ENCODE results near the gene ARNT2. TPM values are rescaled to one million over a fixed set of nuclear protein-coding genes. Genes with fewer than 3 reads are reported as not detected.

ARNT2 gene
- total RNA-seq, 1 donor from 2014 or later, result 0.23 TPM

GRCh38 chr15:80441714-80442113 is 37.5 kb downstream of the ARNT2 start:
- intact Hi-C loops (cut with micrococcal nuclease), result no loop called here

DNA sequence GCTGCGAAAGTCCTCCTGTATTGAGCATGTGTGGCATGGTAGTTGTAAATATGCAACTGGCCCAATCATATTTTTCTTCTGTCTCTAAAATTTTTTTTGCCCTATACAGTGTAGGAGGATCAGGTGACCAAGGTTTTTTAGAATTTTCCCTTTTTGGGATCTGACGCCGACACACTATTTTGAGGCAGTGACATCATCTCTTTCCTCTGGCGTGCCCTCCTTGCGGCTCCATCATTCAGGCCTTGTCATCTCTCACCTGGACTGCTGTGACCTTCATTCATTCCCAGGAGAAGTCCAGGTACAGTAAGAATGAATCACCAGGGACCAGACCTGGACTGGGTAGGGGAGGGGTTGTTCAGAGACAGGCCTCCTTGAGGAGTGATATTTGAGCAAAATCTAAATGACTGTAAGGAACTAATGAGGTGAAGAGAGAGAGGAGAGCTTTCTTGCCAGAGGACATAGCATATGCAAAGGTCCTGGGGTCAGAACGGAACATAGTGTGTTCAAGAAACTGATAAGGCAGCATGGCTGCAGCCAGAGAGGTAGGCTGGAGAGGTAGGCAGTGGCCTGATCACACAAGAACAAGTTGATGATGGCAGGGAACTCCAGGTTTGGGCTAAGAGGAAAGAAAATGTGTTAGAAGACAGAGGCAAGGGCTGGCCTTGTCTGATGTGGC is 38.7 kb downstream of the ARNT2 start:
- intact Hi-C loops (cut with micrococcal nuclease), result no loop called here

DNA sequence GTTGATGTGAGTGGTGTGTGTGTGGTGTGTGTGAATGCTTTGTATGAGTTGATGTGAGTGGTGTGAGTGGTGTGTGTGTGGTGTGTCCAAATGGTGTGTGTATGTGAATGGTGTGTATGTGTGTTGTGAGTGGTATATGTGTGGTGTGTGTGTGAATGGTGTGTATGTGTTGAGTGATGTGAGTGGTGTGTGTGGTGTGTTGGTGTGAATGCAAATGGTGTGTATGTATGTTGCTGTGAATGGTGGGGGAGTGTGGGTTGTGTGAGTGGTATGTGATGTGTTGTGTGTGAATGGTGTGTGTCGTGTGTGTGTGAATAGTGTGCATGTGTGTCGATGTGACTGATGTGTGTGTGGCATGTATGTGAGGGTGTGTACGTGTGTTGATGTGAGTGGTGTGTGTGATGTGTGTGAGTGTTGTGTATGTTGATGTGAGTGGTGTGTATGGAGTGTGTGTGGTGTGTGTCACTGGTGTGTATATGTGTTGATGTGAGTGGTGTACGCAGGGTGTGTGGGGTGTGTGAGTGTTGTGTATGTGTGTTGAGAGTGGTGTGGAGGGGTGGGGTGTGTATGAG is 40.6 kb downstream of the ARNT2 start:
- intact Hi-C loops (cut with micrococcal nuclease), result no loop called here

DNA sequence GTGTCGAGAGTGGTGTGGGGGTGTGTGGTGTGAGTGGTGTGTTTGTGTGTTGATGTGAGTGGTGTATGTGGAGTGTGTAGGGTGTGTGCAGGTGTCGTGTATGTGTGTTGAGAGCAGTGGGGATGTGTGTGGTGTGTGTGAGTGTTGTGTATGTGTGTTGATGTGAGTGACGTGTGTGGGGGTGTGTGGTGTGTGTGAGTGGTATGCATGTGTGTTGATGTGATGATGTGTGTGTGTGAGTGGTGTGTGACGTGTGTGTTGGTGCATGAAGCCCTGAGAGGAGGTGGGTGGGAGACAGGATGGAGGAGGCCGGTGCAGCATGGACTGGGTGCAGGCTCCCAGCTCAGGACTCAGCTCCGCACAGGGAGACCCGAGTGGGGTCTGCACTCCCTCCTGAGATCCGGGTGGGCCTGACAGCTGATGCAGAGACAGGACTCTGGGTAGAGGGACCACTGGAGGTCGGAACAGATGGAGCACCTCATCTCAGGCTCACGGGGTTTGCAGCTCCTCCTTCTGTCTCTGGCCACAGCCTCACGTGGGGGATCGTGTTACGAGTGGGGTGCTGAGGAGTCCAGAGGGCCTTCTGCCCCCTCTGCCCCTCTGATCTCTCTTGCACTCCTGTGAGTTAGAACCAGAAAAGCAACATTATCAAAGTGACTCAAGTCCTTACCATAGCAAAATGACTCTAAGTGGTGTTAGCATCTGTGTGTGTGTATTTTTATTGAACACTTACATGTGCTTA is 41.3 kb downstream of the ARNT2 start:
- intact Hi-C loops (cut with micrococcal nuclease), result no loop called here

GRCh38 chr15:80447077-80447476 is 42.9 kb downstream of the ARNT2 start:
- intact Hi-C loops (cut with micrococcal nuclease), result no loop called here

DNA sequence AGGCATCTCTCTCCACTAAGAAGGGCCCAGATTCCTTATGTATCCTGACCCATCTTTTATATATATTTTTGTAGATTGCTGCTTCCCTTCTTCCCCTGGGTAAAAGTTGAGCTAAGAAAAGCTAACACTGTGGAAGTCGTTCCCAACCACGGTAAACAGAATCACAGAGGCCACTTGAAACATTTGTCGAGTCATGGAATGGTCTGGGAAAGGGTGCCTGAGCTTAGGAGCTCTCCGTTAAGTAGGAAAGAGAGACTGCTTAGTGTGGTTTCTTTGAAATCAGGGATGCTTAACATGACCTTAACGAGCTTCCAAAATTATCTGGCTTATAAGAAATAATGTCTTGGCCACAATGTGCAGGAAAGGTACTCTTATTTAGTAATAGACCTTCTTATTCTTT is 45.6 kb downstream of the ARNT2 start:
- intact Hi-C loops (cut with micrococcal nuclease), result no loop called here

- intact Hi-C loops (cut with micrococcal nuclease), result no loop called here
Observed at GRCh38 chr15:80450811-80451321, 46.7 kb downstream of the ARNT2 start.

DNA sequence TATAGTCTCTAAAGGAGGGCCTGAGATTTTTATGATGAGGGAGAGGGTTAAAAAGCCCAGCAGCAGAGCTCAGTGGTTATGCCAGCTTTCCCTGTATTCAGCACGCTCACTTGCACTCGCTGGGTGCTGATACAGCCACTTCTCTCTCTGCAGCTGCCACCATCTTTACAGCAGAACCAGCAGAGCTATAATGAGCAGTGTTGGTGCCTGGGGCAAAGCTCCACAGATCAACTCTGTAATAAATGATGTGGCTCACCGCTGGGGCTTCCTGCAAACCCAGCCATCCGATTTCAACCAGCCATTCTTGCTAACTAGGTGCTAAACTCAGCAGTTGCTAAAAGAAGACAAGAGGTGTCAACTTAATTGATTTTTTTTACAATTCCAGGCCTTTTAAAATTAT is 48.0 kb downstream of the ARNT2 start:
- intact Hi-C loops (cut with micrococcal nuclease), result no loop called here

GRCh38 chr15:80455051-80455648 is 51.0 kb downstream of the ARNT2 start:
- intact Hi-C loops (cut with micrococcal nuclease), result loop anchor here (1.0 kb wide), 1 partner anchor 321 kb away; no protein-coding TSS in a partner anchor

DNA sequence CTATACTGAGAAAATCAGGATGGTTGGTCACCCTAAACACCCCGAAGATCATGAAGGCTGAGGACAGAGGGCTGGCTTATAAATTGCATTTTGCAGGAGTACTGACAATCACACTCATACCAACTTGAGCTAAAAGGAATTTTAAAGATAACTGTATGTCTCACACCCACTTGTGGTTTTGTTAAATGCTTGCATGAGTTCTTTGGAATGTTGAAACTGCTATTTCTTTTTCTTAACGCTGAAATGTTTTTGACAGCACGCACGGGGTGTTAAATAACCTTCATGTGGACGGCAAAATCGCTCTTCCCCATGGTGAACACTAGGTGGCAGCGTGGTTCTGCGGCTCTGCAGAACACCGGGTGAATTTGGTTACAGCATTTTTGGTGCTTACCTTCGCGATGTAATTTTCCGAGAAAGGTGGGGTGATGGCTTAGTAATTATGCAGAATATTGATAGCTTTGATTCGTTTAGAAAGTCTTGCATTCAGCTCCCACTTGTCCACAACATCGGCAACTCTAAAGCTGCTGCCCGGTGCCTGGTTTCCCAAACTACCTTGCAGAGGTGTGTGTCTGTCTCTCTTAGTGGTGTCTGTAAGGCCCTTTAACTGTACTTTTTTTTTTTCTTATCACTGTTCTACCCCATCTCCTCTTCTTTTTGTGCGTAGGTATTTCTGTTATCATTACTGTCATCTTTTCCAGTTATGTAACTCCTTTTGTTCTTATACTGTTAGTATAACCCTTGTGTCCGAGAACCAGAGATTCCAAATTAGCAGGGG is 51.7 kb downstream of the ARNT2 start:
- intact Hi-C loops (cut with micrococcal nuclease), result loop anchor here (1.0 to 2.0 kb wide), 3 partner anchors 320 to 811 kb away; no protein-coding TSS in a partner anchor

DNA sequence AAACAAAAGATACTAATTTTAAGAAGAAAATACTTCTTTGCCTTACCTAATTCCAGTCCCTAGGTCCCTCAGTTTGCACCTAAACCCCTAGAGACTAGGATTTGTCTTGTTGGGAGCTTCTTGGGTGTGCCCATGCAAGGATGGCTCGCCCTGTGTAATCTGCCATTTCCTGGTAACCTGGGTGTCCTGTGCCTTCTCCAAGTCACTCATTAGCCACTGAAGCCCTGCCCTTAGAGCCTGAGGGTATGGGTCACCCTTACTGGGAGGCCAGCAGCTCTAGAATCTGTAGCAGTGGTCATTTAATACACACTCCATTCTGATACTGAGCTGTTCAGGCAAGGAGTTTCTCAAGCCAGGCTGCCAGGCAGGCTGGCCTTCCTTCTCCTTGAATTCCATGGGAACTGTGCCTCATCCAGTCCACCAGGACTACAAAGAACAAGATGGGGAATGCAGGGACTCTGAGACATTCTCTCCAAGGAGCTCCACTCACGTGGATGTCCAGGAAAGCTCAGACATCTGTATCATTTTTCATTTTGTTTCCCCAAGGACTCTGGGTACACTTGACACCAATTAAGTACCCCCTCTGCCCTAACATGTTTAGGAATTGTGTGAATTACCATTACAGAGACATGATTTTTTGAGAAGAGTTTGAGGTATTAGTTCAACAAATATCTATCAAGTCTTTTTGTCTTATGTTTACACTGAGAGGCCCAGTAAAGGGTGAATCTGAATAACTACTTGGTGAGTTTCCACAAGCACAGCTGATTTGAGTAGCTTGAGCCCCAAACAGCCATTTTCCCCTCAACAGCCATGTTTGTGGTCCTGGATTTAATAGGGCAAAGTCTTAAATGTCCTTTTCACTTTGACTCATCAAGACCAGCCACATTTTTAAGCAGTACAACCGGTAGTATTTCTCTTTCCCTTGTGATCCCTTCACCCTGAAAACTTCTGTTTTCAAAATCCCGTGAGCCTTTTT is 52.6 kb downstream of the ARNT2 start:
- intact Hi-C loops (cut with micrococcal nuclease), result loop anchor here (1.0 to 2.0 kb wide), 2 partner anchors 513 to 810 kb away; no protein-coding TSS in a partner anchor

DNA sequence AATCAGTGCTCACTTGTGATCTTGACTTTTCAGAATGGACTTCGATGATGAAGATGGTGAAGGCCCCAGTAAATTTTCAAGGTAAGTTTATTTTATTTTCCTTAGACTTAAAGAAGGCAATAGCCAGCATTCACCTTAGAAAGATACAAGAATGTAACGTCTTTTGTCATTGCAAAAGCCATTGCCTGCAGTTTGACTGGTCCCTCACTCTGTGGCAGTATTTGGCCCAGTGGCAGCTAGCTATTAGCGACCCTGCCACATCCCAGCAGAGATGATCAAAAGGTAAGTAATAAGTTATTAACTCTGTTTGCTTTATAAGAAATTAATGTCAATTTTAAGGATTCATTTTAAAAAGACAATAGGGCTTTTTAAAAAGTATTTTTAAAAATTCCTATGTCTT is 53.7 kb downstream of the ARNT2 start:
- intact Hi-C loops (cut with micrococcal nuclease), result loop anchor here (2.0 kb wide), 1 partner anchor 809 kb away; no protein-coding TSS in a partner anchor

- intact Hi-C loops (cut with micrococcal nuclease), result no loop called here
Observed at GRCh38 chr15:80458580-80458979, 54.4 kb downstream of the ARNT2 start.

DNA sequence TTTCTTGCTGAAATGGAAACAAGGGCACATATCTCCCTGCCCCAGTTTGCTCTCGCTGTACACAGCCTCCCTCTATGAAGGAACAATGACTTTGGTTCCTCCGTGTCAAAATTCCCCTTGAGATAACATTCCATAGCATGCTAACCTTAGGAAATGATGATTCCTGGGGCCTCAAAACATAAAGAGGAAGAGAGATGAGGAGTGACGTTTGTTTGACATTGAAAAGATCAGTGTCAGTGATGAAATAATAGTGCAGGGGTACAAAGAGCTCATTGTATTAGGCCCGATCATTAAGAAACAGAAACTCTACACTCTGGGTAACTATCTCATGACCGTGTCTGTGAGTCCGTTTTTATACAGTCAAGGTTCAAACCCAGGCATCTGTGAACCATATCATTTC is 55.2 kb downstream of the ARNT2 start:
- intact Hi-C loops (cut with micrococcal nuclease), result no loop called here

- intact Hi-C loops (cut with micrococcal nuclease), result no loop called here
Observed at GRCh38 chr15:80459818-80460217, 55.6 kb downstream of the ARNT2 start.

DNA sequence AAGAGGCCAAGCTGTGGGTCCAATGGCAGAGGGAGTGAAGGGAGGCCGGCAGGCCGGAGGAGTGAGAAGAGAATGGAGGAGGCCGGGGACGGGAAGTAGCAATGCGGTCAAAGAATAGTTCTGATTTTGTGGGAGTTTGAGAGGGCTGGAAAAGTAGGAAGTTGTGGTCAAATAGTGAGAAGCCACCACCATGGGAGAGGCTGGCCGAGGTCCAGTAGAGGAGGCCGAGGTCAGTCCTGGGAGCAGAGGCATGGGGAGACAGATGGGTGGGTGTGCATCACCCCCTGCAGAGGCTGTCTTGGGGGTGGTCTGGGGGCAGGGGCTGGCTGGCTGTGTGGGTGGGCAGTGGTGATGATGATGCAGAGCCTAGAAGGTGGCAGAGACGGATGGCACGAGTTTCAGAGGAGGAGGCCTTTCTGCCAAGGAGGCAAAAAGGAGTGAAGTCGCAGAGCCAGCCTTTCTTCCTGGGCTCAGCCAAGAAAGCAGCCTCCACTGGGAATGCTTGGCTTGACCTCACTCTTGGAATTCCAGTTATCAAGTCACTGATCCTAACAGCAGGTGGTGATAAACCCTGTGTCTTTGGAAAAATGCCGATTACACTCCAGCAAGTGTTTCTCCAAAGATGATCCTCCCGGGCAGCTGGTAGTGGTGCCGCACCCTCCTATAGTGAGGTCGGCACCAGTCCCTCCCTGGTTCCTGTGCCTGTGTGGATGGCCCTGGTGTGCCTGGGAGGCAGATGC is 57.3 kb downstream of the ARNT2 start:
- intact Hi-C loops (cut with micrococcal nuclease), result no loop called here

GRCh38 chr15:80462111-80462510 is 57.9 kb downstream of the ARNT2 start:
- intact Hi-C loops (cut with micrococcal nuclease), result no loop called here

- intact Hi-C loops (cut with micrococcal nuclease), result no loop called here
Observed at GRCh38 chr15:80462836-80463512, 58.8 kb downstream of the ARNT2 start.
